Stimulated activated naive CD8-positive, alpha-beta T cell treated with anti-CD3 and anti-CD28 coated beads, Interleukin-15, Interleukin-2, amounts not matched to agents 100 ng/mL and 50 ng/mL, for 24 hours (primary cell): ENCODE data around the gene ATP13A2.

Source experiments
- H3K27ac Mint-ChIP-seq: one replicate; pipeline ENCODE4 v1.8.0; 2021; ENCODE audit warnings: mild to moderate bottlenecking, mixed read lengths
- H3K27me3 Mint-ChIP-seq: one replicate; pipeline ENCODE4 v1.8.0; 2021; ENCODE audit warnings: mixed read lengths
- H3K36me3 Mint-ChIP-seq: one replicate; pipeline ENCODE4 v1.8.0; 2021; ENCODE audit warnings: low read depth, mixed read lengths
- H3K4me1 Mint-ChIP-seq: one replicate; pipeline ENCODE4 v1.8.0; 2021; ENCODE audit warnings: low read depth, mixed read lengths
- H3K4me3 Mint-ChIP-seq: one replicate; pipeline ENCODE4 v1.8.0; 2021; ENCODE audit warnings: mild to moderate bottlenecking, mixed read lengths
- H3K9me3 Mint-ChIP-seq: one replicate; pipeline ENCODE4 v1.8.0; 2021; ENCODE audit warnings: mixed read lengths

Gene ATP13A2

GRCh38 chr1:16999863-17000262 lies 11.9 kb downstream of the ATP13A2 start:
- H3K9me3 Mint-ChIP-seq, result no peaks in the 10 kb centered on the region
- H3K27ac Mint-ChIP-seq, result no peak overlapping the region
- no peaks in the 10 kb centered on the region for H3K27me3 Mint-ChIP-seq
- peaks cover 24% of the 10 kb centered on the region for H3K36me3 Mint-ChIP-seq
- no peaks in the 10 kb centered on the region for H3K4me1 Mint-ChIP-seq
- no peak overlapping the region for H3K4me3 Mint-ChIP-seq

DNA sequence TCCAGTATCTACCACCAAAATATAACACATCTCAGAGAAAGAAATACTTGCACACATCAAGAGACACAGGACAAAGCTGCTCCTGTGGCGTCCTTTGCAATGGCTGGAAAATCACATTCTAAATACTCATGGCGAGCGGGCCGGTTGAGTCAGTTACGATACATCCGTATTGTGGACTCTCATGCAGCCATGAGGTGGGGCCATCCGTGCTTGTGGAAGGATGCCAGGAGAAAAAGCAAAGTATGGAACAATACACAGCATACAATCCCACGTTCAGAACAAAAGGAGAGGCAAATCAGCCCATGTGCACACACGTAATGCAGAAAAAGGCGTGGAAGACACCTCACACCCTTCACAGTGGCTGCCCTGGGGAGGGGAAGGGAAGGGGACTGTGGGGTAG lies 13.1 kb downstream of the ATP13A2 start:
- H3K27me3 Mint-ChIP-seq, result no peaks in the 10 kb centered on the region
- H3K27ac Mint-ChIP-seq, result no peak overlapping the region
- no peak overlapping the region for H3K4me3 Mint-ChIP-seq
- H3K9me3 Mint-ChIP-seq, result no peaks in the 10 kb centered on the region
- H3K36me3 Mint-ChIP-seq, result peaks cover 16% of the 10 kb centered on the region
- H3K4me1 Mint-ChIP-seq, result no peaks in the 10 kb centered on the region

DNA sequence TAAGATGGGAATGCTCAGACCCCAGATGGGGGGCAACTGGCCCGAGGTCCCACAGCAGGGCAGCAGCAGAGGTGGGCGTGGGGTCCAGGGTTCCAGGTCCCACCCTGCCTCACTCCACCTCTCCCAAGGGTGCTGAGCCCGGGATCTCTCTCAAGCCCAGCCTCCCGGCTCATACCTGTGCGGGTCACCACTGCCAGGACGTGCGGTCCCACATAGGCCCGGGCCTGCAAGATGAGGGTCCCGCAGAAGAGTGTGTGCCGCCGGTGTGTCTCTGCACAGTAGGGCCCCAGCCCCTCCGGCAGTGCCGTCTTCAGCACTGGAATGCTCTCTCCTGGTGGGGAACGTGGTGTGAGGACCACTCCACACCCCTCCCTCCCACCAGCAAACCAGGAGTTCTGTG lies 14.9 kb downstream of the ATP13A2 start:
- no peak overlapping the region for H3K27ac Mint-ChIP-seq
- no peaks in the 10 kb centered on the region for H3K9me3 Mint-ChIP-seq
- H3K4me1 Mint-ChIP-seq, result no peaks in the 10 kb centered on the region
- H3K4me3 Mint-ChIP-seq, result no peak overlapping the region
- peaks cover 16% of the 10 kb centered on the region for H3K36me3 Mint-ChIP-seq
- H3K27me3 Mint-ChIP-seq, result no peaks in the 10 kb centered on the region

DNA sequence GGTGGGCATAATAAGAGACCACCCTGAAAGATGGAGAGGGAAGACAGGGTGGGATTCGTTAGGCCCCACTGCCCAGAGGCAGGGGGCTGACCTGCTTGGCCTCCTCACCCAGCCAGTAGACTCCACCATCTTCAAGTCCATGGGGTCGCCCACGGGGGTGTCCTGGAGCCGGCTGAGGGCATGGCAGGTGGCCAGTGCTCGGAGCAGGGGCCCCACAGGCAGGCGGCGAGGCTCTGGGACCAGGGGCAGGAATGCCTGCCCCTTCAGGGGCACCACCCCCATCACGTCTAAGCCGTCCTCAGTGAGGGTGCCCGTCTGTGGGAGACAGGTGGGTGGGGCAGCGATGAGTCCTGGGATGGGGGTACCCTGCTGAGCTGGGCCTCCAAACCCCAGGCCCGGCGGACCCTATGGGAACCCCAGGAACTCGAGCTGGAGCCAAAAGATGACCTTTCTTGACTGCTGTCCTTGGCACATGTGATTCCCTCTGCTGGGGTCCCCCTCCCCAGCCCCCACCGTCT lies 18.1 kb downstream of the ATP13A2 start:
- Mint-ChIP-seq H3K27me3 (no peaks in the 10 kb centered on the region), H3K9me3 (no peaks in the 10 kb centered on the region), H3K27ac (no peak overlapping the region), H3K36me3 (peaks cover 8% of the 10 kb centered on the region), H3K4me3 (no peak overlapping the region), H3K4me1 (no peaks in the 10 kb centered on the region)

- no peaks in the 10 kb centered on the region for H3K27me3 Mint-ChIP-seq
- no peaks in the 10 kb centered on the region for H3K4me1 Mint-ChIP-seq
- H3K36me3 Mint-ChIP-seq, result peaks cover 5% of the 10 kb centered on the region
- no peak overlapping the region for H3K4me3 Mint-ChIP-seq
- no peak overlapping the region for H3K27ac Mint-ChIP-seq
- no peaks in the 10 kb centered on the region for H3K9me3 Mint-ChIP-seq
Measured at GRCh38 chr1:16992675-16993074, 19.1 kb downstream of the ATP13A2 start.

DNA sequence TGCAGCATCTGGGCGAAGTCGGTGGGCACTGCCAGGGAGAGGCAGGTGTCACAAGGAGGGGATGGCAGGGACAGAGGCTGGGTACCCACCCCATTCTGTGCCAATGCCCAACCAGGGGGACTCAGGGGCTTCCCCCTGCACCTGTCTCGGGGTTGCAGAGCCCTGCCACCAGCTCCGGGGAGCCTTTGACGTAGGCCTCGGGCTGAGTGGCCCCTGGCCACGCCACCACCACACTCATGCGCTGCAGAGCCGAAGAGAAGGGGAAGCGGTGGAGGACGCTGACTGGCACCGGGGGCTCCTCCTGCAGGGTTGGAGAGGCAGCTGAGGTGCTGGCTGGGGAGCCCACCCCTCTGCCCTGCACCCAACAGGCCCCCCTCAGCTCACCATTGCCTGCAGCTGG lies 19.6 kb downstream of the ATP13A2 start:
- Mint-ChIP-seq H3K27me3 (no peaks in the 10 kb centered on the region), H3K4me1 (no peaks in the 10 kb centered on the region), H3K36me3 (peaks cover 5% of the 10 kb centered on the region), H3K27ac (peak overlapping the region; percentile 40), H3K9me3 (no peaks in the 10 kb centered on the region), H3K4me3 (no peak overlapping the region)

GRCh38 chr1:16991571-16991970 lies 20.2 kb downstream of the ATP13A2 start:
- no peaks in the 10 kb centered on the region for H3K9me3 Mint-ChIP-seq
- no peaks in the 10 kb centered on the region for H3K4me1 Mint-ChIP-seq
- H3K4me3 Mint-ChIP-seq, result no peak overlapping the region
- no peak overlapping the region for H3K27ac Mint-ChIP-seq
- H3K27me3 Mint-ChIP-seq, result no peaks in the 10 kb centered on the region
- peaks cover 5% of the 10 kb centered on the region for H3K36me3 Mint-ChIP-seq

DNA sequence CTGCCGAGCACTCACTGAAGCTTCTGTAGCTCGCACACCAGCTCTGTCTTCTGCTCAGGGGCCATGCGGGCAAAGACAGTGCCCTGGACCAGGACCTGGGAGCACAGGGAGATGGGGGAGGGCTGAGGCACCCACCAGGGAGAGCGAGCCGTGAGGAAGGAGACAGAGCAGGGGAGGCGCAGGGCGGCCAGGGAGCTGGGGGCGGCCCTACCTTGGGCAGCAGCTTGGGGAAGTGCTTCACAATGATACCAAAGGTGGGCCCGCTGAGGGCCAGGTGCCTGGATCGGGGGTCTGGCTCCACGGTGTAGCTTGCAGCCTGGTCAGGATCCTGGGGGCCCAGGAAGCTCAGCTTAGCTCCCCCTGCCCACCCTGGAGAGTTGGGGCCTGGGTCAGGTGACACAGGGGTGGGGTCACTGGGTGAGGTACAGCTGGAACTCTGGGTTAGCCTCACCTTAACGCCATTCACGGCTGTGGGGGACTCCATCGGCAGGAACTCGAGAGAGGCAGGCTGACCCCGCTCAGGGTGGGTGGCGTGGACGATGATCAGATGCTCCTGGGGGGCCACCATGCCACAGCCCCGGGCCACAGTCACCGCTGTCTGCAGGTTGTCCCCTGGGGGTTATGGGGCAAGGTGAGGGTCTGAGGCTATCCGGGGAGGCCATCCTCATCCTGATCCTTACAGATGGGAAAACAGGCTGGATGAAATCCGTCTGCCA lies 21.9 kb downstream of the ATP13A2 start:
- peaks cover 7% of the 10 kb centered on the region for H3K36me3 Mint-ChIP-seq
- H3K27me3 Mint-ChIP-seq, result no peaks in the 10 kb centered on the region
- H3K9me3 Mint-ChIP-seq, result no peaks in the 10 kb centered on the region
- H3K4me3 Mint-ChIP-seq, result no peak overlapping the region
- H3K27ac Mint-ChIP-seq, result no peak overlapping the region
- H3K4me1 Mint-ChIP-seq, result no peaks in the 10 kb centered on the region

GRCh38 chr1:16988210-16988609 lies 23.5 kb downstream of the ATP13A2 start:
- peaks cover 6% of the 10 kb centered on the region for H3K36me3 Mint-ChIP-seq
- H3K9me3 Mint-ChIP-seq, result no peaks in the 10 kb centered on the region
- H3K27ac Mint-ChIP-seq, result no peak overlapping the region

GRCh38 chr1:16986962-16987361 lies 24.8 kb downstream of the ATP13A2 start:
- H3K36me3 Mint-ChIP-seq, result peaks cover 6% of the 10 kb centered on the region
- no peak overlapping the region for H3K27ac Mint-ChIP-seq

More at GRCh38 chr1:16988210-16988609, 23.5 kb downstream of the ATP13A2 start:
- peaks cover 3% of the 10 kb centered on the region for H3K27me3 Mint-ChIP-seq
- no peaks in the 10 kb centered on the region for H3K4me1 Mint-ChIP-seq
- H3K4me3 Mint-ChIP-seq, result no peak overlapping the region

DNA sequence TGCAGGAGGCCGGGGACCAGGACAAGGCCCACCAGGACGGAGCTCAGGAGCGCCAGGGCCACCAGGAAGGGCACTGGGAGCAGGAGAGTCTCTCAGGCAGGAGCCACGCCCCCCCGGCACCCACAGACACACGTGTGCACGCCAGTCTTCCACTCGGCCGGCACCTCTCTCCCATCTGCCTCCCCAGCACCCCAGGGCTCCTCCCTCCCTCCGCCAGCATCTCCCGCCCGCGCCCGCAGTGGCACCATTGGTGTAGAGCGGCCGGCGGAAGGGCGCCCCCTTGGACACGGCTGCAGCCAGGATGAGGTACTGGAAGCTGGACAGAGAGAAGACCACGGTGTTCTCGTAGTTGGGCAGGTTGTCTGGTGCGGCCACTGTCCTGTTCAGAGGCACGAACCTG lies 25.2 kb downstream of the ATP13A2 start:
- no peaks in the 10 kb centered on the region for H3K4me1 Mint-ChIP-seq
- H3K9me3 Mint-ChIP-seq, result no peaks in the 10 kb centered on the region
- peaks cover 6% of the 10 kb centered on the region for H3K36me3 Mint-ChIP-seq

More at GRCh38 chr1:16986962-16987361, 24.8 kb downstream of the ATP13A2 start:
- no peaks in the 10 kb centered on the region for H3K9me3 Mint-ChIP-seq
- no peak overlapping the region for H3K4me3 Mint-ChIP-seq
- no peaks in the 10 kb centered on the region for H3K4me1 Mint-ChIP-seq
- peaks cover 8% of the 10 kb centered on the region for H3K27me3 Mint-ChIP-seq

DNA sequence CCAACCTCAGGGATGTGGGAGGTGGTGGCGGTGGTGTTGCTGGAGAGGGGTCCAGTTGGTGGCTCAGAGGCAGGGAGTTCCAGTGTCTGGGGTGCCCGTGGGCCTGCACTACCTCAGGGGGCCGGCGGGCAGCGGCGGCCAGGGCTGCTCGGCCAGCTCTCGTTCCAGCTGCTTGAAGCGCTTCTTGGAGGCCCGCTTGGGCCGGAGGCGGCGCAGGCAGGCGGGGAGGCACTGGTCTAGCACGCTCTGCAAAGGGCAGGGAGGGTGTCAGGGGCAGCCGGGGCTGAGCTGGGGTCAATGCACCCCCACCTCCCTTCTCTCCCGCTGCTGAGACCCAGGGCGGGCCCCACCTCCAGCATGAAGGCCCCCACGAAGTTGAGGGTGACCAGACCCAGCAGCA lies 25.6 kb downstream of the ATP13A2 start:
- H3K27ac Mint-ChIP-seq, result no peak overlapping the region
- no peaks in the 10 kb centered on the region for H3K9me3 Mint-ChIP-seq
- peaks cover 6% of the 10 kb centered on the region for H3K36me3 Mint-ChIP-seq
- peaks cover 14% of the 10 kb centered on the region for H3K27me3 Mint-ChIP-seq
- no peak overlapping the region for H3K4me3 Mint-ChIP-seq
- peaks cover 4% of the 10 kb centered on the region for H3K4me1 Mint-ChIP-seq

More for the DNA sequence above, 25.2 kb downstream of the ATP13A2 start:
- H3K27me3 Mint-ChIP-seq, result peaks cover 9% of the 10 kb centered on the region
- no peak overlapping the region for H3K4me3 Mint-ChIP-seq
- no peak overlapping the region for H3K27ac Mint-ChIP-seq

- Mint-ChIP-seq H3K4me3 (no peak overlapping the region), H3K27ac (no peak overlapping the region), H3K9me3 (no peaks in the 10 kb centered on the region), H3K36me3 (peaks cover 6% of the 10 kb centered on the region), H3K27me3 (peaks cover 19% of the 10 kb centered on the region), H3K4me1 (peaks cover 9% of the 10 kb centered on the region)
Measured at GRCh38 chr1:16984717-16985116, 27.0 kb downstream of the ATP13A2 start.

GRCh38 chr1:16983649-16984048 lies 28.1 kb downstream of the ATP13A2 start:
- Mint-ChIP-seq H3K27me3 (peaks cover 24% of the 10 kb centered on the region), H3K36me3 (peaks cover 6% of the 10 kb centered on the region), H3K27ac (no peak overlapping the region), H3K9me3 (no peaks in the 10 kb centered on the region), H3K4me1 (peaks cover 9% of the 10 kb centered on the region), H3K4me3 (no peak overlapping the region)

DNA sequence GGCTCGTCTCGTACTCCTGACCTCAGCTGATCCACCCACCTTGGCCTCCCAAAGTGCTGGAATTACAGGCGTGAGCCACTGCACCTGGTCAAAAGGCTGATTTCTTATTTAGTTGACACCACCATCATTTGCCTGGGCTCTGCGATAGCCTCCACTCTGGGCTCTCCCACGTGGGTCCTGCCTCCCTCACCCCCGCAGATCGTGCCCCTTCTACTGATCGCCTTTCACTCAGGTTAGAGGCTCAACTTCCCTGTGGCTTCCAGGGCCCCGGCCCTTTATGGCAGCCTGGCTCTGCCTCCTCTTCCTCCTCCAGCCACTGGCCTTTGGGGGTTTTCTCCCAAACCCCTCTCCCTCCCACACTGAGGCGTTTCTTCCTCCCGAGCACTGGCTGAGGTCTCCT lies 28.8 kb downstream of the ATP13A2 start:
- Mint-ChIP-seq H3K27ac (no peak overlapping the region), H3K27me3 (peaks cover 24% of the 10 kb centered on the region), H3K36me3 (peaks cover 6% of the 10 kb centered on the region), H3K4me3 (no peak overlapping the region), H3K4me1 (peaks cover 9% of the 10 kb centered on the region), H3K9me3 (no peaks in the 10 kb centered on the region)
